Nephron progenitor cell (in vitro differentiated cells): ENCODE data around the gene SYNPO.

Experiments
- DNase-seq: peaks from one replicate; pipeline ENCODE4 v3.0.0; 2021
- H3K27ac Mint-ChIP-seq: 2 replicates; pipeline ENCODE4 v1.8.0; 2021; ENCODE audit warnings: mild to moderate bottlenecking, moderate library complexity, mixed read lengths
- H3K27me3 Mint-ChIP-seq: 2 replicates; pipeline ENCODE4 v1.8.0; 2021; ENCODE audit warnings: mild to moderate bottlenecking, low read depth, mixed read lengths; ENCODE audit not compliant: poor library complexity
- H3K36me3 Mint-ChIP-seq: 2 replicates; pipeline ENCODE4 v1.8.0; 2021; ENCODE audit warnings: low read depth, mixed read lengths
- H3K4me1 Mint-ChIP-seq: 2 replicates; pipeline ENCODE4 v1.8.0; 2021; ENCODE audit warnings: mixed read lengths
- H3K4me3 Mint-ChIP-seq: 2 replicates; pipeline ENCODE4 v1.8.0; 2021; ENCODE audit warnings: mild to moderate bottlenecking, moderate library complexity, mixed read lengths
- H3K9me3 Mint-ChIP-seq: 2 replicates; pipeline ENCODE4 v1.8.0; 2021; ENCODE audit warnings: mild to moderate bottlenecking, moderate library complexity, mixed read lengths
- CTCF ChIP-seq: fragments of 200-600 bp; sonication (generic); IDR thresholded peaks from 2 replicates; pipeline ENCODE4 v1.5.0; 2021; ENCODE audit warnings: antibody characterized with exemption

SYNPO gene

GRCh38 chr5:150628936-150629485 is 11.4 kb upstream of the SYNPO start:
- Mint-ChIP-seq H3K27ac (peak overlapping the region; percentile 15), H3K4me1 (peaks cover 28% of the 10 kb centered on the region), H3K4me3 (no peak overlapping the region), H3K9me3 (no peaks in the 10 kb centered on the region), H3K27me3 (peaks cover 25% of the 10 kb centered on the region), H3K36me3 (no peaks in the 10 kb centered on the region)
- TF ChIP-seq CTCF = no peak
- DNase-seq = no peak

- H3K9me3 Mint-ChIP-seq = no peaks in the 10 kb centered on the region
- H3K36me3 Mint-ChIP-seq = no peaks in the 10 kb centered on the region
- DNase-seq = no peak
- peaks cover 23% of the 10 kb centered on the region for H3K4me1 Mint-ChIP-seq
- peaks cover 20% of the 10 kb centered on the region for H3K27me3 Mint-ChIP-seq
- H3K4me3 Mint-ChIP-seq = no peak overlapping the region
- no peak for TF ChIP-seq CTCF
- no peak overlapping the region for H3K27ac Mint-ChIP-seq
These were observed 10.4 kb upstream of the SYNPO start for GRCh38 chr5:150630016-150630415.

- Mint-ChIP-seq H3K27ac (peak overlapping the region; percentile 9), H3K4me3 (no peak overlapping the region), H3K27me3 (peaks cover 18% of the 10 kb centered on the region), H3K4me1 (peaks cover 23% of the 10 kb centered on the region), H3K9me3 (no peaks in the 10 kb centered on the region), H3K36me3 (no peaks in the 10 kb centered on the region)
- DNase-seq = no peak
- TF ChIP-seq CTCF = no peak
These were observed 9.8 kb upstream of the SYNPO start for GRCh38 chr5:150630461-150631325.

GRCh38 chr5:150631326-150631701 is 9.1 kb upstream of the SYNPO start:
- no peak for DNase-seq
- Mint-ChIP-seq H3K27ac (peak overlapping the region; percentile 9), H3K9me3 (no peaks in the 10 kb centered on the region), H3K36me3 (no peaks in the 10 kb centered on the region), H3K27me3 (peaks cover 12% of the 10 kb centered on the region), H3K4me3 (no peak overlapping the region), H3K4me1 (peaks cover 23% of the 10 kb centered on the region)
- no peak for TF ChIP-seq CTCF

GRCh38 chr5:150632305-150633160 is 7.9 kb upstream of the SYNPO start:
- Mint-ChIP-seq H3K27me3 (peaks cover 8% of the 10 kb centered on the region), H3K36me3 (no peaks in the 10 kb centered on the region), H3K4me3 (no peak overlapping the region), H3K4me1 (peaks cover 34% of the 10 kb centered on the region), H3K27ac (no peak overlapping the region), H3K9me3 (no peaks in the 10 kb centered on the region)
- no peak for TF ChIP-seq CTCF
- DNase-seq = no peak
